K562 (cell line): ENCODE results near the gene ASIC3. TPM values are rescaled to one million over a fixed set of nuclear protein-coding genes. Genes with fewer than 3 reads are reported as not detected.

Source experiments
- CXXC5 ChIP-seq: fragments of 250-450 bp; sonication (Bioruptor Pico); IDR thresholded peaks from 2 replicates; pipeline ENCODE4 v1.8.0; 2022; ENCODE audit warnings: inconsistent platforms, mild to moderate bottlenecking, moderate library complexity
- GTF2E2 ChIP-seq: fragments of 200-800 bp; sonication (Bioruptor generic); IDR thresholded peaks from 2 replicates; pipeline ENCODE4 v1.6.1; 2016; ENCODE audit warnings: missing genetic modification characterization, missing compliant biosample characterization
- KDM5B ChIP-seq: fragments of 200-600 bp; sonication (generic); IDR thresholded peaks from 2 replicates; pipeline ENCODE4 v1.6.1; 2012; ENCODE audit warnings: low read depth, mild to moderate bottlenecking, moderate library complexity, low read length, control low read depth, inconsistent platforms; ENCODE audit not compliant: insufficient replicate concordance
- L3MBTL2 ChIP-seq: fragments of 450-650 bp; IDR thresholded peaks from 2 replicates; pipeline ENCODE4 v1.6.1; 2016; ENCODE audit warnings: mild to moderate bottlenecking, moderate library complexity
- NEUROD1 ChIP-seq: fragments of 150-350 bp; IDR thresholded peaks from 2 replicates; pipeline ENCODE4 v1.6.1; 2014; ENCODE audit warnings: borderline replicate concordance, low read length, low read depth; ENCODE audit not compliant: partially characterized antibody
- POLR2G ChIP-seq: fragments of 200-400 bp; formaldehyde crosslinking; IDR thresholded peaks from 2 replicates; pipeline ENCODE4 v1.6.1; 2017; ENCODE audit warnings: low read depth, mild to moderate bottlenecking, antibody characterized with exemption, low read length, moderate library complexity
- POLR3G ChIP-seq: IDR thresholded peaks from 2 replicates; pipeline ENCODE4 v1.6.1; 2011; ENCODE audit not compliant: insufficient read length, insufficient replicate concordance; ENCODE audit errors: extremely low read depth
- PYGO2 ChIP-seq: fragments of 450-650 bp; IDR thresholded peaks from 2 replicates; pipeline ENCODE4 v1.6.1; 2016; ENCODE audit warnings: mild to moderate bottlenecking, missing genetic modification characterization, moderate library complexity, missing compliant biosample characterization
- RFX7 ChIP-seq: fragments of 250-450 bp; sonication (Bioruptor Pico); IDR thresholded peaks from 2 replicates; pipeline ENCODE4 v1.5.1; 2021; ENCODE audit warnings: mild to moderate bottlenecking
- TCFL5 ChIP-seq: fragments of 250-450 bp; sonication (Bioruptor Pico); conservative IDR thresholded peaks from 2 replicates; pipeline ENCODE4 v1.6.1; 2021; ENCODE audit warnings: mild to moderate bottlenecking, moderate library complexity, matching md5 sums
- TGIF2 ChIP-seq: sonication (generic); formaldehyde crosslinking; IDR thresholded peaks from 2 replicates; pipeline ENCODE4 v1.8.1; 2022; ENCODE audit warnings: mild to moderate bottlenecking, missing genetic modification reagents, moderate library complexity
- ZBED1 ChIP-seq: IDR thresholded peaks from 2 replicates; pipeline ENCODE4 v1.6.1; 2014
- ZC3H8 ChIP-seq: fragments of 450-650 bp; IDR thresholded peaks from 2 replicates; pipeline ENCODE4 v1.6.1; 2017
- ZFX ChIP-seq: sonication (generic); formaldehyde crosslinking; IDR thresholded peaks from 2 replicates; pipeline ENCODE4 v1.8.0; 2022; ENCODE audit warnings: mild to moderate bottlenecking, missing genetic modification reagents, moderate library complexity
- ZKSCAN8 ChIP-seq: fragments of 200-800 bp; sonication (Bioruptor generic); IDR thresholded peaks from 2 replicates; pipeline ENCODE4 v1.6.1; 2016; ENCODE audit warnings: missing genetic modification characterization, missing compliant biosample characterization
- ZNF12 ChIP-seq: sonication (generic); formaldehyde crosslinking; IDR thresholded peaks from 2 replicates; pipeline ENCODE4 v1.4.0; 2020; ENCODE audit warnings: mild to moderate bottlenecking, missing genetic modification reagents
- ZNF165 ChIP-seq: fragments of 250-450 bp; sonication (Bioruptor Pico); IDR thresholded peaks from 2 replicates; pipeline ENCODE4 v1.4.0; 2020; ENCODE audit warnings: borderline replicate concordance
- ZNF253 ChIP-seq: fragments of 250-450 bp; sonication (Bioruptor Pico); conservative IDR thresholded peaks from 2 replicates; pipeline ENCODE4 v1.6.1; 2021; ENCODE audit warnings: mild to moderate bottlenecking
- ZNF311 ChIP-seq: fragments of 250-450 bp; sonication (Bioruptor Pico); IDR thresholded peaks from 2 replicates; pipeline ENCODE4 v1.4.0; 2020; ENCODE audit warnings: mild to moderate bottlenecking, moderate library complexity
- ZNF324 ChIP-seq: fragments of 250-450 bp; sonication (Bioruptor Pico); IDR thresholded peaks from 2 replicates; pipeline ENCODE4 v1.4.0; 2020; ENCODE audit warnings: mild to moderate bottlenecking
- ZNF561 ChIP-seq: fragments of 450-650 bp; formaldehyde crosslinking; conservative IDR thresholded peaks from 2 replicates; pipeline ENCODE4 v1.4.0; 2020; ENCODE audit warnings: mild to moderate bottlenecking, moderate library complexity
- polyA plus RNA-seq, 8 experiments: library from polyadenylated mRNA; depleted of rRNA in 4 of 8; stranded (reverse) in 5 of 8; unstranded in 3 of 8; fragments of >200 nt; fragmentation: Nextera tagmentation in 2 of 8; fragmentation: Illumina TruSeq in 1 of 8; extraction: Ambion mirVana in 2 of 8; extraction: Trizol in 1 of 8; gene quantifications; 2 replicates each; pipeline versions ENCODE4 v1.2.1 to v1.2.3, GENCODE V29; 2011 to 2014; ENCODE audit warnings: inconsistent platforms in 1 of 8, missing spikeins in 1 of 8
- total RNA-seq, 7 experiments: library from RNA; depleted of rRNA in 6 of 7; stranded (reverse); fragments of >200 nt in 6 of 7; fragmentation: Illumina TruSeq in 2 of 7; extraction: Trizol in 2 of 7; gene quantifications; 2 replicates each; pipeline versions ENCODE4 v1.2.1 to v1.2.3, GENCODE V29; 2011 to 2021; ENCODE audit warnings: low replicate concordance in 1 of 7
- TF ChIP-seq, protein P1 (sequence below): fragments of 250-450 bp; sonication (Bioruptor Pico); IDR thresholded peaks from 2 replicates; pipeline ENCODE4 v1.5.0; 2021
- TF ChIP-seq, protein P2 (sequence below): fragments of 250-450 bp; sonication (Bioruptor Pico); IDR thresholded peaks from 2 replicates; pipeline ENCODE4 v1.8.0; 2021; ENCODE audit warnings: borderline replicate concordance, mild to moderate bottlenecking, moderate library complexity; ENCODE audit not compliant: poor library complexity, severe bottlenecking
- TF ChIP-seq, protein P3 (sequence below): fragments of 450-650 bp; formaldehyde crosslinking; IDR thresholded peaks from 2 replicates; pipeline ENCODE4 v1.4.0; 2020; ENCODE audit warnings: mild to moderate bottlenecking, moderate library complexity
- TF ChIP-seq, protein P4 (sequence below): conservative IDR thresholded peaks from 2 replicates; pipeline ENCODE4 v1.6.1; 2011; ENCODE audit warnings: low read depth, mild to moderate bottlenecking, low read length; ENCODE audit not compliant: control insufficient read depth

ASIC3 gene
- total and polyA plus RNA-seq, 9 of the 15 experiments (the other 6 are each of a cell fraction or from before 2014, with no cell fraction given): 0.11 to 5.0 (median 0.87) TPM

DNA sequence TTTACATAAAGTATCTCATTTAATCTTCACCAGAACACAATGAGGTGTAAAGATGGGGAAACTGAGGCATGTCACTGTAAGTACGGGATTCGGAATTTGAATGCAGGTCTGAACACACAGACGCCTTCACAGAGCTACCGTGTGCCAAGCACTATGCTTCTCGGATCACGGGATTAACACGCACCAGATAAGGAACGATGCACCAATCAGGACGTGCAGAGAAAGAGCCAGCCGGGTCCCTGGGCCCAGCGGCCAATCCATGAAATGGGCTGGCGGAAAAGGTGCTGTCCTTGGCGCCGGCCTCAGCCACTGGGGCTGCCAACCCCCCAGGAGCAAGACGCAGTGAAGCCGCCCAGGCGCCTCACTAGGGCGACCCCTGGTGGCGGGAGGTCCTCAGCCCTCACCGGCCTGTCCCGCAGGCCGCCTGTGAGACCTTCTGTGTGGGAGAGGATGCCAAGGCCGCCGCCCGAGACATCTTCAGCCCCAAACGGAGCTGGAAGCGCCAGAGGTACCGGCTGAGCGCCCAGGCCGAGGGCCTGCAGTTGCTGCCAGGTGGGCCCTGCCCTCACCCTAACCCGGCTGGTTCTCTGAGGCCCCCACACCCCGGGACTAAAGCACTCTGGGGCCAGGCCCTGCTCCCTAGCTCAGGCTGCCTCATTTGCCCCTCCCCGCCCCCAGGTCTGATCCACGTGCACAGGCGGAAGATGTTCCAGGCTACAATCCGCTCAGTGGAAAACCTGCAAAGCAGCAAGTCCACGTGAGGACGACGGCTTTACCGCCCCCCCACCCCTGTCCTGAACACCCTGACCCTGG, 39.6 kb upstream of the ASIC3 start (continued):
- TF ChIP-seq TGIF2 (CRISPR knock-in tag) (no peak), CXXC5 (peak; percentile 98), ZFX (CRISPR knock-in tag) (peak; percentile 95), ZC3H8 (0 out of 2 replicates have a peak, but pooled peaks have one; percentile 71), PYGO2 (tag) (no peak), ZNF12 (CRISPR knock-in tag) (0 out of 2 replicates have a peak, but pooled peaks have one; percentile 48), ZKSCAN8 (CRISPR knock-in tag) (no peak), POLR3G (no peak), POLR2G (peak; percentile 90), ZNF561 (CRISPR knock-in tag) (no peak), GTF2E2 (tag) (no peak), ZNF311 (CRISPR knock-in tag) (peak; percentile 47; the same call in 1 of the 2 replicates), ZNF253 (CRISPR knock-in tag) (no peak), ZNF324 (peak; percentile 67), TCFL5 (0 out of 2 replicates have a peak, but pooled peaks have one; percentile 34), KDM5B (peak; percentile 63), ZNF165 (CRISPR knock-in tag) (no peak; the same call in 1 of the 2 replicates), RFX7 (CRISPR knock-in tag) (no peak), NEUROD1 (peak; percentile 81), L3MBTL2 (peak; percentile 89), ZBED1 (no peak; the same call in 1 of the 2 replicates)
- TF ChIP-seq, protein P1, sequence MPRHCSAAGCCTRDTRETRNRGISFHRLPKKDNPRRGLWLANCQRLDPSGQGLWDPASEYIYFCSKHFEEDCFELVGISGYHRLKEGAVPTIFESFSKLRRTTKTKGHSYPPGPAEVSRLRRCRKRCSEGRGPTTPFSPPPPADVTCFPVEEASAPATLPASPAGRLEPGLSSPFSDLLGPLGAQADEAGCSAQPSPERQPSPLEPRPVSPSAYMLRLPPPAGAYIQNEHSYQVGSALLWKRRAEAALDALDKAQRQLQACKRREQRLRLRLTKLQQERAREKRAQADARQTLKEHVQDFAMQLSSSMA (CRISPR knock-in tag): no peak
- TF ChIP-seq, protein P2, sequence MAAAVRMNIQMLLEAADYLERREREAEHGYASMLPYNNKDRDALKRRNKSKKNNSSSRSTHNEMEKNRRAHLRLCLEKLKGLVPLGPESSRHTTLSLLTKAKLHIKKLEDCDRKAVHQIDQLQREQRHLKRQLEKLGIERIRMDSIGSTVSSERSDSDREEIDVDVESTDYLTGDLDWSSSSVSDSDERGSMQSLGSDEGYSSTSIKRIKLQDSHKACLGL (CRISPR knock-in tag): no peak
- TF ChIP-seq, protein P3, sequence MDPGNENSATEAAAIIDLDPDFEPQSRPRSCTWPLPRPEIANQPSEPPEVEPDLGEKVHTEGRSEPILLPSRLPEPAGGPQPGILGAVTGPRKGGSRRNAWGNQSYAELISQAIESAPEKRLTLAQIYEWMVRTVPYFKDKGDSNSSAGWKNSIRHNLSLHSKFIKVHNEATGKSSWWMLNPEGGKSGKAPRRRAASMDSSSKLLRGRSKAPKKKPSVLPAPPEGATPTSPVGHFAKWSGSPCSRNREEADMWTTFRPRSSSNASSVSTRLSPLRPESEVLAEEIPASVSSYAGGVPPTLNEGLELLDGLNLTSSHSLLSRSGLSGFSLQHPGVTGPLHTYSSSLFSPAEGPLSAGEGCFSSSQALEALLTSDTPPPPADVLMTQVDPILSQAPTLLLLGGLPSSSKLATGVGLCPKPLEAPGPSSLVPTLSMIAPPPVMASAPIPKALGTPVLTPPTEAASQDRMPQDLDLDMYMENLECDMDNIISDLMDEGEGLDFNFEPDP (CRISPR knock-in tag): 0 out of 2 replicates have a peak, but pooled peaks have one; percentile 42
- TF ChIP-seq, protein P4, sequence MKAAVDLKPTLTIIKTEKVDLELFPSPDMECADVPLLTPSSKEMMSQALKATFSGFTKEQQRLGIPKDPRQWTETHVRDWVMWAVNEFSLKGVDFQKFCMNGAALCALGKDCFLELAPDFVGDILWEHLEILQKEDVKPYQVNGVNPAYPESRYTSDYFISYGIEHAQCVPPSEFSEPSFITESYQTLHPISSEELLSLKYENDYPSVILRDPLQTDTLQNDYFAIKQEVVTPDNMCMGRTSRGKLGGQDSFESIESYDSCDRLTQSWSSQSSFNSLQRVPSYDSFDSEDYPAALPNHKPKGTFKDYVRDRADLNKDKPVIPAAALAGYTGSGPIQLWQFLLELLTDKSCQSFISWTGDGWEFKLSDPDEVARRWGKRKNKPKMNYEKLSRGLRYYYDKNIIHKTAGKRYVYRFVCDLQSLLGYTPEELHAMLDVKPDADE: peak; percentile 87
